Subcutaneous adipose tissue (tissue), 4 donors: ENCODE measurements around the gene AQP10. TPM values are rescaled to one million over a fixed set of nuclear protein-coding genes. Genes with fewer than 3 reads are reported as not detected.

ENCODE experiments used
- total RNA-seq, 4 donors: library from RNA; depleted of rRNA; stranded (reverse); fragments of >200 nt; gene quantifications; one replicate each; pipeline ENCODE4 v1.1.0, GENCODE V29; 2016
- TF ChIP-seq, protein P1 (sequence below): fragments of 450-650 bp; IDR thresholded peaks from one replicate; pipeline ENCODE4 v1.5.1; 2016; ENCODE audit warnings: low read depth, mild to moderate bottlenecking, control low read depth, antibody characterized with exemption, moderate library complexity

The AQP10 gene
- total RNA-seq, 4 donors from 2014 or later = not detected

DNA sequence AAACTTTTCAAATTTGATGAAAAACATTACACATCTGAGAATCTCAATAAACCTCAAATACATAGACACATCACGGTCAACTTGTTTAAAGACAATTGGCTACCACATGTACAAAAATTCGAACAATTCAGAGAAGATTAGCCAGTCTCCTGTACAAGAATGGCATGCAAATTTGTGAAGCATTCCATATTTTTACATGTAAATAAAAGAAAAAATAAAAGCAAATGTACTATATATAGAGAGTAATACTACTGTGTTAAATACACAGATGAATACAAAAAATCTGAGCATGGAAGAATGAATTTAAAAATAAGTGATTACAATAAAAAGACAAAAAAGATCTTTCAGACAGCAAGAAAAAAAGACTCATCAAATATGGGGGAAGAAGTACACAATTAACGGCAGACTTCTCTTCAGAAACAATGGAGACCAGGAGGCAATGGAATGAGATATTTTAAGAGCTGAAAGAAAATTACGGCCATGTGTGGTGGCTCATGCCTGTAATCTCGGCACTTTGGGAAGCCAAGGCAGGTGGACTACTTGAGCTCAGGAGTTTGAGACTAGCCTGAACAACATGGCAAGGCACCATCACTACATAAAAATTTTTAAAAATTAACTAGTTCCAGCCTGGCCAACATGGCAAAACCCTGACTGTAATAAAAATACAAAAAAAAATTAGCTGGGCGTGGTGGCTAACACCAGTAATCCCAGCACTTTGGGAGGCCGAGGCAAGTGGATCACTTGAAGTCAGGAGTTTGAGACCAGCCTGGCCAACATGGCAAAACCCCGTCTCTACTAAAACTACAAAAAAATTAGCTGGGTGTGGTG lies 25.3 kb upstream of the AQP10 start:
- TF ChIP-seq, protein P1, sequence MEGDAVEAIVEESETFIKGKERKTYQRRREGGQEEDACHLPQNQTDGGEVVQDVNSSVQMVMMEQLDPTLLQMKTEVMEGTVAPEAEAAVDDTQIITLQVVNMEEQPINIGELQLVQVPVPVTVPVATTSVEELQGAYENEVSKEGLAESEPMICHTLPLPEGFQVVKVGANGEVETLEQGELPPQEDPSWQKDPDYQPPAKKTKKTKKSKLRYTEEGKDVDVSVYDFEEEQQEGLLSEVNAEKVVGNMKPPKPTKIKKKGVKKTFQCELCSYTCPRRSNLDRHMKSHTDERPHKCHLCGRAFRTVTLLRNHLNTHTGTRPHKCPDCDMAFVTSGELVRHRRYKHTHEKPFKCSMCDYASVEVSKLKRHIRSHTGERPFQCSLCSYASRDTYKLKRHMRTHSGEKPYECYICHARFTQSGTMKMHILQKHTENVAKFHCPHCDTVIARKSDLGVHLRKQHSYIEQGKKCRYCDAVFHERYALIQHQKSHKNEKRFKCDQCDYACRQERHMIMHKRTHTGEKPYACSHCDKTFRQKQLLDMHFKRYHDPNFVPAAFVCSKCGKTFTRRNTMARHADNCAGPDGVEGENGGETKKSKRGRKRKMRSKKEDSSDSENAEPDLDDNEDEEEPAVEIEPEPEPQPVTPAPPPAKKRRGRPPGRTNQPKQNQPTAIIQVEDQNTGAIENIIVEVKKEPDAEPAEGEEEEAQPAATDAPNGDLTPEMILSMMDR = no peak

DNA sequence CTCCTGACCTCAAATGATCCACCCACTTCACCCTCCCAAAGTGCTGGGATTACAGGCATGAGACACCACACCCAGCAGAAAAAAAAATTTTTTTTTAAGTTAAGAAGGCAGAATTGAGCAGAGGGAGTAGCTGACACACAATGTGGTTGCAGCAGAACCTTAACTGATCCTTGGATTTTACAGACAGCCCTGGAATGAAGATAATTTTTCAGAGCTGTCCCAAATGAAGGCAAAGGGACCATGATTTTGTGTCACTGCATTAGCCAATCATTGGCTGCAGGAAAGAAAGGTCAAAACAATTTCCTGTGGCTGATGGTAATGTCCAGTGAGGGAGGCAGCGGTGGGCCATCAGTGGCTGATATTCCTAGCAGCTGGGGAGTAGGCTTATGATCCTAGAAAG lies 19.3 kb upstream of the AQP10 start:
- TF ChIP-seq, protein P1 = no peak

DNA sequence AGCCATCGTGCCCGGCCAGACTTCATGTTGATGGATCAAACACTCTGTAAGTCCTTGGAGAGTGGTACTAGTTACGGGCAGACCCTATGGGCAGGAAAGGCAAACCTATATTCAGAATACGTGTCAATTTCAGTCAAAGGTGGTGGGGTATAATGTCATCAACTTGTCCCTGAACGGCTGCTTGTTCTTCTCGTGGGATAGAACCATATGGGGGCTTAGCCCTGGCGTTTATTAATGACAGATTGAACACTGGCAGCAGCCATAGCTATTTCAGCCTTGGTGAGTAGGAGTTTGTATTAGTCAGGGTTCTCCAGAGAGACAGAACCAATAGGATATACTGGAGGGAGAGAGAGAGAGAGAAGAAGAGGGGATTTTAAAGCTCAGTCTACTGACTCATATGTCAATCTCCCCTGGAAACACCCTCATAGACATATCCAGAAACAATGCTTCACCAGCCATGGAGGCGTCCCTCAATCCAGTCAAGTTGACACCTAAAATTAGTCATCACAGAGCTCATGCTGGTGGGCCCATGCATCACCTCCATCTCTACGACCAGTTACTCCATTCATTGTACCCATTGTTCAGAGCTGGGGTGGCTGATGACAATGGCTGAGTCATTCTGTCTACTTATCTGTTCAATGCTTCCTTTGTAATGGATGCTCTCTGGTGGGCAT lies 16.1 kb upstream of the AQP10 start:
- TF ChIP-seq, protein P1 = no peak

DNA sequence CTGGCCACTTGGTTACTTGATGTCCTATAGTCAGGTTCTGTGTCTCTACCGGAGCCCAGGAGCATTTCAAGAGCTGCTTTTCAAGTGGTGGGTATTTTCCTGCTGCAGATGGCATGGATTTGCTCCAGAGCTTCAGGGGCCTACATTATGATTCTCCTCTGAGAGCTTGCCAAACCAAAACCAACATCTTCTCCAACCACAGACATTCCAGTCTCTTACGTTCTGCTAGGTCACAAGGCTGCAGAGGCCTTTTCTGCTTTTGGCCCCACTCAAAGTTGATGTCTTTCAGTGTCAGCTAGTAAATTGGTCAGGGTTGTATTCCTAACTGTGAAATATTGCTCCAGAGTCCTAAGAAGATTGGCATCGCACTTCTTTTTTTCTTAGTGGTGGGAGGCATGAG lies 14.7 kb upstream of the AQP10 start:
- TF ChIP-seq, protein P1 = no peak

DNA sequence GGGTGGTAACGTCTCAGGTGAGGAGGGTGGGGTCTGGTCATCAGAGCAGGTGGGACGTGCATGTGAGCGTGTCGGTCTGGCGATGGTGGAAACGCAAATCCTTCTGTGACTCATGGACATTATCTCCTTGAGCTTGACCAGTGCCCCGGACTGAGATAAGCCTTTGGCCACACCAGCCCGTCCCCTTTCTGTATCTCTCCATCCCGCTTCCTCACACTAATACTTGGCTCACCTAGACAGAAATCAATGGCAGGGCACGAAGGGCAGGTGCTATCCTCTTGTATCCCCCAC lies 7.9 kb upstream of the AQP10 start:
- TF ChIP-seq, protein P1 = no peak

DNA sequence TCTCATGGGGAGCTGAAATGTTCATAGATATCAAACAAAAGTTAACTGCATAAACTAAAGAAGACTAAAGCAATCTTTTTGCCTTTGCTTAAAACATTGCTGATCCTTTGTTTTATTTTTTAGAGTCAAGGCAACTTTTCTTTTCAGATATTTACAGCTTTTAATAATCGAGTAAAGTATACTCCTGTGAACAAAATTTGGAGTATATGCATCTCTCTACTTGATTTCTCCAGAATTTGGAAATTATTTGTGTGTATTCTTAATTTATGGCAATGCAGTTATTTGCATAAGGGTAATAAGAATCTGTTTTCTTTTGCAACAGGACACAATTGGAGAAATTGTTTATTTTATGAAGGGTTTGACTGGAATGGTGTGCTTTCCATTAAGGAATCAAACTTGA lies 4.2 kb upstream of the AQP10 start:
- TF ChIP-seq, protein P1 = no peak

DNA sequence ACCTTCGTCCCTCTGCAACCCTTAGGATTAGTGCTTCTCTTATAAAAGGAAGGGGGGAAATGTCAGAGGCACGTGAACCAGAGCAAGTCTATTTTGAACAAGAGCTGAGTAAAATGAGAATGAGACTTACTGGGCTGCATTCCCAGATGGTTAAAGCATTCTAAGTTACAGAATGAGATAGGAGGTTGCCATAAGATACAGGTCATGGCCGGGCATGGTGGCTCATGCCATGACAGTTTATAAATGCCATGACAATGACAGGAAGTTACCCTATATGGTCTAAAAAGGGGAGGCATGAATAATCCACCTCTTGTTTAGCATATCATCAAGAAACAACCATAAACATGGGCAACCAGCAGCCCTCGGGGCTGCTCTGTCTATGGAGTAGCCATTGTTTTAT lies 2.5 kb upstream of the AQP10 start:
- TF ChIP-seq, protein P1 = no peak
